NOMO-1 treated with dmso at 0.1 percent for 144 hours (cell line): Measurements from ENCODE around the gene EZH1.
A peak's percentile ranks its signal among the peaks of the same experiment; 100 is the strongest.

Experiments
- DNase-seq: peaks from one replicate; lab custom pipeline; 2025; ENCODE audit not compliant: unreplicated experiment; lab: John Stamatoyannopoulos, UW

Gene EZH1

GRCh38 chr17:42744806-42745617, at the start of gene EZH1:
TSS of gene EZH1 (minus strand) at chr17:42745040. CDS start at chr17:42728941, 16,099 bp downstream.
- peak; percentile 80 for DNase-seq

GRCh38 chr17:42792545-42792944, 47.7 kb upstream of the EZH1 start:
- DNase-seq = no peak

- no peak for DNase-seq
Measured at GRCh38 chr17:42791948-42792347, 47.1 kb upstream of the EZH1 start.

GRCh38 chr17:42787266-42787665, 42.4 kb upstream of the EZH1 start:
- DNase-seq = no peak

- no peak for DNase-seq
Measured at GRCh38 chr17:42784811-42785592, 40.2 kb upstream of the EZH1 start.

- DNase-seq = no peak
Measured at GRCh38 chr17:42784409-42784808, 39.6 kb upstream of the EZH1 start.

GRCh38 chr17:42783791-42784138, 38.9 kb upstream of the EZH1 start:
- DNase-seq = no peak

- no peak for DNase-seq
Measured at GRCh38 chr17:42783062-42783790, 38.4 kb upstream of the EZH1 start.

- no peak for DNase-seq
Measured at GRCh38 chr17:42782166-42783061, 37.6 kb upstream of the EZH1 start.

GRCh38 chr17:42781639-42782165, 36.9 kb upstream of the EZH1 start:
- DNase-seq = no peak

GRCh38 chr17:42780851-42781638, 36.2 kb upstream of the EZH1 start:
- DNase-seq = no peak

- no peak for DNase-seq
Measured at GRCh38 chr17:42779936-42780850, 35.4 kb upstream of the EZH1 start, which contains the start of gene WNK4. TSS of gene WNK4 (plus strand) at chr17:42780610. CDS start at chr17:42780699, 89 bp downstream.

GRCh38 chr17:42779304-42779935, 34.6 kb upstream of the EZH1 start:
- DNase-seq = no peak

- DNase-seq = no peak
Measured at GRCh38 chr17:42778570-42778969, 33.7 kb upstream of the EZH1 start.

GRCh38 chr17:42775534-42776098, 30.8 kb upstream of the EZH1 start:
- DNase-seq = no peak

- no peak for DNase-seq
Measured at GRCh38 chr17:42774066-42774745, 29.4 kb upstream of the EZH1 start.
